Measurements from ENCODE around the gene GRIA4. TPM values are rescaled to one million over a fixed set of nuclear protein-coding genes. Genes with fewer than 3 reads are reported as not detected.

The GRIA4 gene
- total and polyA plus RNA-seq, 2 donors (not counting 1 experiment from before 2014, with no cell fraction given): 0.15 to 0.50 TPM

- no peak overlapping the region for H2AFZ ChIP-seq (ENCODE audit: low read length)
- H3K36me3 ChIP-seq (ENCODE audit: control insufficient read depth, insufficient read depth, low read length): no peaks in the 10 kb centered on the region
- H3K4me3 ChIP-seq (replicated peaks in 1 of 4; ENCODE audit: control extremely low read depth in 1 of 4, insufficient read depth in 1 of 4, low read depth in 3 of 4, low read length in 4 of 4): no peak overlapping the region
- no peaks in the 10 kb centered on the region for H4K20me1 ChIP-seq (ENCODE audit: control insufficient read depth, extremely low read depth, insufficient read depth, low read length)
- no peaks in the 10 kb centered on the region for H3K27me3 ChIP-seq (ENCODE audit: control insufficient read depth, insufficient read depth, low read length)
- DNase-seq (ENCODE audit: low read depth in 2 of 2): no peak
- H3K27ac ChIP-seq (ENCODE audit: insufficient read depth, low read length): no peak overlapping the region
- TF ChIP-seq EZH2 (IDR thresholded peaks at IDR 0.05; ENCODE audit: low read length, missing control alignments) (no peak), CTCF (conservative IDR thresholded peaks at IDR 0.05 in 1 of 2, IDR thresholded peaks at IDR 0.05 in 1 of 2; ENCODE audit: low read depth in 1 of 2, low read length in 2 of 2) (no peak)
- H3K9ac ChIP-seq (ENCODE audit: insufficient read depth, low read length): no peak overlapping the region
- no peak overlapping the region for H3K4me2 ChIP-seq (ENCODE audit: extremely low read depth, insufficient read depth, low read length)
- no peaks in the 10 kb centered on the region for H3K4me1 ChIP-seq (ENCODE audit: control insufficient read depth, extremely low read depth, insufficient read depth, low read length)
- H3K9me3 ChIP-seq (ENCODE audit: control insufficient read depth, insufficient read depth, low read depth, low read length): no peaks in the 10 kb centered on the region
- no peaks in the 10 kb centered on the region for H3K79me2 ChIP-seq (ENCODE audit: control insufficient read depth, insufficient read depth, low read length)
Observed at GRCh38 chr11:105740164-105740903, 130.5 kb downstream of the GRIA4 start.

GRCh38 chr11:105741488-105742020 is 131.7 kb downstream of the GRIA4 start:
- DNase-seq (ENCODE audit: low read depth in 2 of 2): no peak
- Histone ChIP-seq H4K20me1 (ENCODE audit: control insufficient read depth, extremely low read depth, insufficient read depth, low read length) (no peaks in the 10 kb centered on the region), H3K79me2 (ENCODE audit: control insufficient read depth, insufficient read depth, low read length) (no peaks in the 10 kb centered on the region), H3K9me3 (ENCODE audit: control insufficient read depth, insufficient read depth, low read depth, low read length) (no peaks in the 10 kb centered on the region), H3K9ac (ENCODE audit: insufficient read depth, low read length) (no peak overlapping the region), H3K4me1 (ENCODE audit: control insufficient read depth, extremely low read depth, insufficient read depth, low read length) (no peaks in the 10 kb centered on the region), H3K27me3 (ENCODE audit: control insufficient read depth, insufficient read depth, low read length) (no peaks in the 10 kb centered on the region), H3K27ac (ENCODE audit: insufficient read depth, low read length) (no peak overlapping the region), H3K4me2 (ENCODE audit: extremely low read depth, insufficient read depth, low read length) (no peak overlapping the region), H2AFZ (ENCODE audit: low read length) (no peak overlapping the region), H3K36me3 (ENCODE audit: control insufficient read depth, insufficient read depth, low read length) (no peaks in the 10 kb centered on the region), H3K4me3 (replicated peaks in 1 of 4; ENCODE audit: control extremely low read depth in 1 of 4, insufficient read depth in 1 of 4, low read depth in 3 of 4, low read length in 4 of 4) (no peak overlapping the region)
- TF ChIP-seq CTCF (conservative IDR thresholded peaks at IDR 0.05 in 1 of 2, IDR thresholded peaks at IDR 0.05 in 1 of 2; ENCODE audit: low read depth in 1 of 2, low read length in 2 of 2): no peak
- TF ChIP-seq EZH2 (IDR thresholded peaks at IDR 0.05; ENCODE audit: low read length, missing control alignments): no peak

GRCh38 chr11:105754260-105754659 is 144.4 kb downstream of the GRIA4 start:
- Histone ChIP-seq H3K27ac (ENCODE audit: insufficient read depth, low read length) (no peak overlapping the region), H3K79me2 (ENCODE audit: control insufficient read depth, insufficient read depth, low read length) (no peaks in the 10 kb centered on the region), H3K27me3 (ENCODE audit: control insufficient read depth, insufficient read depth, low read length) (no peaks in the 10 kb centered on the region), H4K20me1 (ENCODE audit: control insufficient read depth, extremely low read depth, insufficient read depth, low read length) (no peaks in the 10 kb centered on the region), H3K9me3 (ENCODE audit: control insufficient read depth, insufficient read depth, low read depth, low read length) (no peaks in the 10 kb centered on the region), H3K36me3 (ENCODE audit: control insufficient read depth, insufficient read depth, low read length) (no peaks in the 10 kb centered on the region), H2AFZ (ENCODE audit: low read length) (no peak overlapping the region), H3K4me3 (replicated peaks in 1 of 4; ENCODE audit: control extremely low read depth in 1 of 4, insufficient read depth in 1 of 4, low read depth in 3 of 4, low read length in 4 of 4) (no peak overlapping the region), H3K4me2 (ENCODE audit: extremely low read depth, insufficient read depth, low read length) (no peak overlapping the region), H3K4me1 (ENCODE audit: control insufficient read depth, extremely low read depth, insufficient read depth, low read length) (no peaks in the 10 kb centered on the region), H3K9ac (ENCODE audit: insufficient read depth, low read length) (no peak overlapping the region)
- no peak for DNase-seq (ENCODE audit: low read depth in 2 of 2)
- TF ChIP-seq CTCF (conservative IDR thresholded peaks at IDR 0.05 in 1 of 2, IDR thresholded peaks at IDR 0.05 in 1 of 2; ENCODE audit: low read depth in 1 of 2, low read length in 2 of 2) (no peak), EZH2 (IDR thresholded peaks at IDR 0.05; ENCODE audit: low read length, missing control alignments) (no peak)

Data from fibroblast of lung (primary cell).